SK-N-SH treated with all-trans-retinoic acid at 6 μM for 48 hours (cell line): ENCODE results near the gene UBE2H.

ENCODE experiments used
- ATAC-seq: fragments of 200-7000 bp; cut with Tn5 transposase; 3 replicates; pipeline ENCODE4 v1.9.1; 2020; ENCODE audit warnings: mild to moderate bottlenecking, moderate library complexity
- ARNTL ChIP-seq: fragments of 450-650 bp; formaldehyde crosslinking; IDR thresholded peaks from 2 replicates; pipeline ENCODE4 v1.5.0; 2020; ENCODE audit warnings: low read depth, mild to moderate bottlenecking, moderate library complexity, borderline replicate concordance
- BACH2 ChIP-seq: fragments of 250-450 bp; sonication (Bioruptor Pico); IDR thresholded peaks from 2 replicates; pipeline ENCODE4 v1.9.0; 2021; ENCODE audit warnings: mild to moderate bottlenecking, borderline replicate concordance
- CSDC2 ChIP-seq: fragments of 250-450 bp; sonication (Bioruptor Pico); IDR thresholded peaks from 2 replicates; pipeline ENCODE4 v1.5.0; 2020; ENCODE audit warnings: mild to moderate bottlenecking, moderate library complexity
- CSRNP3 ChIP-seq: fragments of 250-450 bp; sonication (Bioruptor Pico); IDR thresholded peaks from 2 replicates; pipeline ENCODE4 v1.5.1; 2021; ENCODE audit warnings: mild to moderate bottlenecking, moderate library complexity
- ESRRG ChIP-seq: fragments of 250-450 bp; sonication (Bioruptor Pico); IDR thresholded peaks from 2 replicates; pipeline ENCODE4 v1.6.1; 2021; ENCODE audit warnings: mild to moderate bottlenecking
- GLIS3 ChIP-seq: fragments of 250-450 bp; sonication (Bioruptor Pico); IDR thresholded peaks from 2 replicates; pipeline ENCODE4 v1.5.0; 2020; ENCODE audit warnings: mild to moderate bottlenecking, moderate library complexity
- ISL1 ChIP-seq: fragments of 250-450 bp; sonication (Bioruptor Pico); IDR thresholded peaks from 2 replicates; pipeline ENCODE4 v2.1.2; 2022; ENCODE audit warnings: mild to moderate bottlenecking, moderate library complexity
- OSR1 ChIP-seq: fragments of 250-450 bp; sonication (Bioruptor Pico); IDR thresholded peaks from 2 replicates; pipeline ENCODE4 v1.8.0; 2022; ENCODE audit warnings: moderate library complexity, mild to moderate bottlenecking, inconsistent platforms
- PATZ1 ChIP-seq: fragments of 250-450 bp; sonication (Bioruptor Pico); IDR thresholded peaks from 2 replicates; pipeline ENCODE4 v1.8.0; 2020; ENCODE audit warnings: mild to moderate bottlenecking, moderate library complexity, borderline replicate concordance
- PPARA ChIP-seq: fragments of 250-450 bp; sonication (Bioruptor Pico); IDR thresholded peaks from 2 replicates; pipeline ENCODE4 v1.5.0; 2020; ENCODE audit warnings: mild to moderate bottlenecking, borderline replicate concordance
- RARB ChIP-seq: fragments of 250-450 bp; sonication (Bioruptor Pico); IDR thresholded peaks from 2 replicates; pipeline ENCODE4 v1.8.0; 2021; ENCODE audit warnings: mild to moderate bottlenecking, moderate library complexity
- SNAI2 ChIP-seq: fragments of 250-450 bp; sonication (Bioruptor Pico); IDR thresholded peaks from 2 replicates; pipeline ENCODE4 v1.5.0; 2020; ENCODE audit warnings: mild to moderate bottlenecking, moderate library complexity
- TCF4 ChIP-seq: fragments of 250-450 bp; sonication (Bioruptor Pico); IDR thresholded peaks from 2 replicates; pipeline ENCODE4 v1.8.0; 2021; ENCODE audit warnings: mild to moderate bottlenecking, moderate library complexity, borderline replicate concordance
- TOX ChIP-seq: fragments of 250-450 bp; sonication (Bioruptor Pico); IDR thresholded peaks from 2 replicates; pipeline ENCODE4 v1.8.0; 2021; ENCODE audit warnings: mild to moderate bottlenecking, moderate library complexity, borderline replicate concordance
- ZC3H10 ChIP-seq: fragments of 250-450 bp; sonication (Bioruptor Pico); IDR thresholded peaks from 2 replicates; pipeline ENCODE4 v1.5.1; 2021; ENCODE audit warnings: mild to moderate bottlenecking, moderate library complexity
- ZFP3 ChIP-seq: fragments of 250-450 bp; sonication (Bioruptor Pico); IDR thresholded peaks from 2 replicates; pipeline ENCODE4 v1.5.0; 2020; ENCODE audit warnings: mild to moderate bottlenecking, moderate library complexity
- ZFP30 ChIP-seq: fragments of 450-650 bp; formaldehyde crosslinking; IDR thresholded peaks from 2 replicates; pipeline ENCODE4 v1.5.0; 2022; ENCODE audit warnings: mild to moderate bottlenecking, moderate library complexity
- ZNF565 ChIP-seq: fragments of 450-650 bp; formaldehyde crosslinking; conservative IDR thresholded peaks from 2 replicates; pipeline ENCODE4 v1.5.0; 2020; ENCODE audit warnings: low read depth, mild to moderate bottlenecking, moderate library complexity
- ZNF70 ChIP-seq: fragments of 450-650 bp; formaldehyde crosslinking; IDR thresholded peaks from 2 replicates; pipeline ENCODE4 v1.5.0; 2020; ENCODE audit warnings: mild to moderate bottlenecking, moderate library complexity
- ZNF8 ChIP-seq: fragments of 450-650 bp; formaldehyde crosslinking; IDR thresholded peaks from 2 replicates; pipeline ENCODE4 v1.5.0; 2020; ENCODE audit warnings: mild to moderate bottlenecking, moderate library complexity
- TF ChIP-seq, protein P1 (sequence below): fragments of 250-450 bp; sonication (Bioruptor Pico); IDR thresholded peaks from 2 replicates; pipeline ENCODE4 v1.5.0; 2020; ENCODE audit warnings: mild to moderate bottlenecking, moderate library complexity
- TF ChIP-seq, protein P2 (sequence below): fragments of 250-450 bp; sonication (Bioruptor Pico); IDR thresholded peaks from 2 replicates; pipeline ENCODE4 v1.5.1; 2020; ENCODE audit warnings: low read depth, mild to moderate bottlenecking, moderate library complexity
- TF ChIP-seq, protein P3 (sequence below): fragments of 250-450 bp; sonication (Bioruptor Pico); IDR thresholded peaks from 2 replicates; pipeline ENCODE4 v1.8.0; 2021; ENCODE audit warnings: low read depth, mild to moderate bottlenecking, moderate library complexity, borderline replicate concordance

The UBE2H gene

DNA sequence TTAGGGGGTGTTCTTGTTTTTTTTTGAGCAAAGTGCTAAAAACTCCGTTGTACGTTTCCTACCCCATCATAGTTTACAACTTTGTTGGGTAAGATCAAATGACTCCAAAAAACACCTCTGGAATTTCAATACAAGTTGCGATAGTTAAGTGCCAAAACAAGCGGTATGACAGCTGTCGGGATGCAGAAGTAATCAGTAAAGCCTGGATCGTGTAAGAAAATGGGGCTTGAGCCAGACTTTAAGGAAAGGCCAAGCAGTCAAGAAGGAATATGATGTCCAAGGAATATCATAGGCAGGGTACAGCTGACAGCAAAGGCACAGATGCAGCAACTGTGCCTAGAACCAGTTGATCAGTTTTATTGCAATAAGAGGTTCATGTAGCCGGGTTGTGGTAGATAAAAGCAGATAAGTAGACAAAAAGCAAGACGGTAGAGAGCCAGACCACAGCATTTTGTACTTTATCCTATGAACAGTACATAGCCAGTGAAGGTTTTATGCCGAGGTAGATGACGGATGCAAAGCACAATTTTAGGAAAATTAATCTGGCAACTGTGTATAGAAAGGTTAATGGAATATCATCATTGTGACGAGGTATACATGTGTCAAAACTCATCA is 45.5 kb downstream of the UBE2H start:
- TF ChIP-seq ZC3H10 = no peak
- TF ChIP-seq TCF4 (CRISPR knock-in tag) = no peak
- no peak for TF ChIP-seq TOX (CRISPR knock-in tag)
- no peak for TF ChIP-seq PPARA (CRISPR knock-in tag)
- TF ChIP-seq ARNTL = no peak
- no peak for TF ChIP-seq CSDC2 (CRISPR knock-in tag)
- no peak for TF ChIP-seq ZFP3 (CRISPR knock-in tag)
- TF ChIP-seq, protein P1, sequence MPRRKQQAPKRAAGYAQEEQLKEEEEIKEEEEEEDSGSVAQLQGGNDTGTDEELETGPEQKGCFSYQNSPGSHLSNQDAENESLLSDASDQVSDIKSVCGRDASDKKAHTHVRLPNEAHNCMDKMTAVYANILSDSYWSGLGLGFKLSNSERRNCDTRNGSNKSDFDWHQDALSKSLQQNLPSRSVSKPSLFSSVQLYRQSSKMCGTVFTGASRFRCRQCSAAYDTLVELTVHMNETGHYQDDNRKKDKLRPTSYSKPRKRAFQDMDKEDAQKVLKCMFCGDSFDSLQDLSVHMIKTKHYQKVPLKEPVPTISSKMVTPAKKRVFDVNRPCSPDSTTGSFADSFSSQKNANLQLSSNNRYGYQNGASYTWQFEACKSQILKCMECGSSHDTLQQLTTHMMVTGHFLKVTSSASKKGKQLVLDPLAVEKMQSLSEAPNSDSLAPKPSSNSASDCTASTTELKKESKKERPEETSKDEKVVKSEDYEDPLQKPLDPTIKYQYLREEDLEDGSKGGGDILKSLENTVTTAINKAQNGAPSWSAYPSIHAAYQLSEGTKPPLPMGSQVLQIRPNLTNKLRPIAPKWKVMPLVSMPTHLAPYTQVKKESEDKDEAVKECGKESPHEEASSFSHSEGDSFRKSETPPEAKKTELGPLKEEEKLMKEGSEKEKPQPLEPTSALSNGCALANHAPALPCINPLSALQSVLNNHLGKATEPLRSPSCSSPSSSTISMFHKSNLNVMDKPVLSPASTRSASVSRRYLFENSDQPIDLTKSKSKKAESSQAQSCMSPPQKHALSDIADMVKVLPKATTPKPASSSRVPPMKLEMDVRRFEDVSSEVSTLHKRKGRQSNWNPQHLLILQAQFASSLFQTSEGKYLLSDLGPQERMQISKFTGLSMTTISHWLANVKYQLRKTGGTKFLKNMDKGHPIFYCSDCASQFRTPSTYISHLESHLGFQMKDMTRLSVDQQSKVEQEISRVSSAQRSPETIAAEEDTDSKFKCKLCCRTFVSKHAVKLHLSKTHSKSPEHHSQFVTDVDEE (CRISPR knock-in tag) = no peak
- TF ChIP-seq, protein P2, sequence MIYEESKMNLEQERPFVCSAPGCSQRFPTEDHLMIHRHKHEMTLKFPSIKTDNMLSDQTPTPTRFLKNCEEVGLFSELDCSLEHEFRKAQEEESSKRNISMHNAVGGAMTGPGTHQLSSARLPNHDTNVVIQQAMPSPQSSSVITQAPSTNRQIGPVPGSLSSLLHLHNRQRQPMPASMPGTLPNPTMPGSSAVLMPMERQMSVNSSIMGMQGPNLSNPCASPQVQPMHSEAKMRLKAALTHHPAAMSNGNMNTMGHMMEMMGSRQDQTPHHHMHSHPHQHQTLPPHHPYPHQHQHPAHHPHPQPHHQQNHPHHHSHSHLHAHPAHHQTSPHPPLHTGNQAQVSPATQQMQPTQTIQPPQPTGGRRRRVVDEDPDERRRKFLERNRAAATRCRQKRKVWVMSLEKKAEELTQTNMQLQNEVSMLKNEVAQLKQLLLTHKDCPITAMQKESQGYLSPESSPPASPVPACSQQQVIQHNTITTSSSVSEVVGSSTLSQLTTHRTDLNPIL = no peak
- no peak for TF ChIP-seq PATZ1 (CRISPR knock-in tag)
- no peak for TF ChIP-seq SNAI2
- peak; percentile 30 for ATAC-seq

- peak; percentile 91 for ATAC-seq
- no peak for TF ChIP-seq BACH2 (CRISPR knock-in tag)
- no peak for TF ChIP-seq ZNF70 (CRISPR knock-in tag)
- TF ChIP-seq, protein P3, sequence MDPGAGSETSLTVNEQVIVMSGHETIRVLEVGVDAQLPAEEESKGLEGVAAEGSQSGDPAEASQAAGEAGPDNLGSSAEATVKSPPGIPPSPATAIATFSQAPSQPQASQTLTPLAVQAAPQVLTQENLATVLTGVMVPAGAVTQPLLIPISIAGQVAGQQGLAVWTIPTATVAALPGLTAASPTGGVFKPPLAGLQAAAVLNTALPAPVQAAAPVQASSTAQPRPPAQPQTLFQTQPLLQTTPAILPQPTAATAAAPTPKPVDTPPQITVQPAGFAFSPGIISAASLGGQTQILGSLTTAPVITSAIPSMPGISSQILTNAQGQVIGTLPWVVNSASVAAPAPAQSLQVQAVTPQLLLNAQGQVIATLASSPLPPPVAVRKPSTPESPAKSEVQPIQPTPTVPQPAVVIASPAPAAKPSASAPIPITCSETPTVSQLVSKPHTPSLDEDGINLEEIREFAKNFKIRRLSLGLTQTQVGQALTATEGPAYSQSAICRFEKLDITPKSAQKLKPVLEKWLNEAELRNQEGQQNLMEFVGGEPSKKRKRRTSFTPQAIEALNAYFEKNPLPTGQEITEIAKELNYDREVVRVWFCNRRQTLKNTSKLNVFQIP (CRISPR knock-in tag) = 0 out of 2 replicates have a peak, but pooled peaks have one; percentile 46
- TF ChIP-seq PPARA (CRISPR knock-in tag) = no peak
- peak; percentile 87 for TF ChIP-seq ZC3H10
- no peak for TF ChIP-seq ZFP30
- TF ChIP-seq ZFP3 (CRISPR knock-in tag) = peak; percentile 67; the same call in 1 of the 2 replicates
- no peak for TF ChIP-seq ZNF8 (CRISPR knock-in tag)
- no peak for TF ChIP-seq OSR1 (CRISPR knock-in tag)
- TF ChIP-seq SNAI2 = peak; percentile 88
- no peak for TF ChIP-seq TCF4 (CRISPR knock-in tag)
- TF ChIP-seq, protein P1 (CRISPR knock-in tag) = no peak
- no peak for TF ChIP-seq ESRRG (CRISPR knock-in tag)
- peak; percentile 69; the same call in 1 of the 2 replicates for TF ChIP-seq CSDC2 (CRISPR knock-in tag)
- TF ChIP-seq CSRNP3 (CRISPR knock-in tag) = no peak
- 0 out of 2 replicates have a peak, but pooled peaks have one; percentile 42 for TF ChIP-seq GLIS3 (CRISPR knock-in tag)
- TF ChIP-seq PATZ1 (CRISPR knock-in tag) = peak; percentile 59; the same call in 1 of the 2 replicates
- TF ChIP-seq TOX (CRISPR knock-in tag) = peak; percentile 93; the same call in 1 of the 2 replicates
- TF ChIP-seq ZNF565 = no peak
- no peak for TF ChIP-seq RARB (CRISPR knock-in tag)
- TF ChIP-seq, protein P2 = no peak
- peak; percentile 97 for TF ChIP-seq ISL1
- no peak for TF ChIP-seq ARNTL
Measured at GRCh38 chr7:129906700-129907099, 46.1 kb downstream of the UBE2H start.
